HG02973 (cell line): Measurements from ENCODE around the gene INTS2.
"Not testable (repeated sequence)": the region's sequence is repeated elsewhere in the genome, so short reads cannot be mapped to it uniquely, and the experiment has no call there.

ENCODE experiments used
- ATAC-seq: cut with Tn5 transposase; IDR thresholded peaks from one replicate; pipeline ENCODE4 v1.9.1; 2021; ENCODE audit warnings: moderate library complexity; ENCODE audit not compliant: unreplicated experiment

INTS2 gene

DNA sequence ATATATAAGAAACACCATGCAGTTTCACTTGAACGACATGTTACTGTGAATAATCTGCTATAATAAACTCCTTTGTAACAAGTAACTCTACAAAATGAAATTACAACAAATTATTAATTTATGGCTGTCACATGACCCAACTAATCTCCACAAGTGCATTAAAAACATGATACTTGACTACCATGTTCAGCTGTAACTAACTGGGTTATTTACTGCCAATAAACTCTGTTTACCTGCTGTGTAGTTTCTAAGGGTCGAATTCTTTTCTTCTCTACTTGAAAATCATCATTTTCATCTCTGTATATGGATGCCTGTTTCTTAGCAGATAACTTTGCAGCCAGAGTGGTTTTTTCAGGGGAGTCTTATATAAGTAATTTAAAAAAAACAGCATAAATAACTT, 78.9 kb downstream of the INTS2 start:
- no peak for ATAC-seq

DNA sequence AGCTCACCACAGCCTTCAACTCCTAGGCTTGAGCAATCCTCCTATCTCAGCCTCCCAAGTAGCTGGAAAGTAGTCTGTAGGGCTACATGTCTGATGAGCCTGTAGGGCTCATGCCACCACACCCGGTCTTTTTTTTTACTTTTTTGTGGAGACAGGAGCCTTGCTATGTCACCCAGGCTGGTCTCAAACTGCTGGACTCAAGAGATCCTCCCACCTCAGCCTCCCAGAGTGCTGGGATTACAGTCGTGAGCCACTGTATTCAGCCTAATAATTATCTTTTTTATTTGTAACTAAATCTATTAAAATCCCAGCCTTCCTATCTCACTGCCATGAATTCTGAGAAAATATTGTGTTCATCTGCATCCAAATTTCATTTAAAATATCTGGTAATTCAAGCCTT, 79.5 kb downstream of the INTS2 start:
- ATAC-seq: no peak

DNA sequence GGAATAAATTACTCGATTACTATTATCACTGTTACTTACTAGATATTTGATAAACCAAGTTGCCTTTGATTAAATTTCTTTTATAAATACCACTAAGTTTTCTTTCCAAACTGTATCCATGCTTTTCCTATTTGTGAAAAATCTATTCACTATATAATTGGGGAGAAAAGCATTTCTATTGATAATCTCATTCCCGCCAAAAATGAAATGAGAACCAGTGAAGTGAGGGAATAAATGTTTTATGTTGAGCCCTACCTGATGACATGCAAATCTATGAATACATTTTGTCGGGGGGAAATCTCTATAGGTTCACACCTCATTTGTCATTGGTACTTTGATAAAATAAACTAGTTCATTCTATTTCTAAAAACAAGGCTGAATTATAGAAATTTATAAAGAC, 80.1 kb downstream of the INTS2 start:
- no peak for ATAC-seq

DNA sequence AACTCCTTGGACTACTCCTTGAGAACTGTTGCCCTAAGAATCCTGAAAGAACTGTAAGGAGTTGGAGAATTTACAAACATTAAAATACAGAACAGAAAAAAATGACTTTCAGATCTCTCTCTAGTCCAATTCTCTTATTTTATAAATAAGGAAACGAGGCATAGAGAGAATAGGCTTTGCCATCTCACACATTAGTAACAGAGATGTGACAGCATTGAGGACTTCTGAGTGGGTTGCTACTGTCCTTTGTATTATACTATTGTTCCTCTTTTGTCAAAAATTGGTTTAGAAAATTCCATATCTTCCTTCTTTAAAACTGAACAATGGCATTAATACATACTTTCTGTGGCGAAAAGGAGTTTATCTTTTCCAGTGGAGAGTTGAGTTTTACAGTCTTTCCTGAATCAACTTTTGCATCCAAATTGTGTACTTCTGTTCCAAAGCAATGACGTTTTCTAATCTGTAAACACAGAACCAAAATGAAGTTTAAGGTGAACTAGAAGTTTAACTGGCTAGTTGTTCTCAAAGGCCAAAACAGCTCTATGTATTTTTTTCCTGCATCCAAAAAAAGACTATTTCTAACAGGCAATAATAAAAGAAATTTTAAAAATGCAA, 80.9 kb downstream of the INTS2 start:
- ATAC-seq: no peak

DNA sequence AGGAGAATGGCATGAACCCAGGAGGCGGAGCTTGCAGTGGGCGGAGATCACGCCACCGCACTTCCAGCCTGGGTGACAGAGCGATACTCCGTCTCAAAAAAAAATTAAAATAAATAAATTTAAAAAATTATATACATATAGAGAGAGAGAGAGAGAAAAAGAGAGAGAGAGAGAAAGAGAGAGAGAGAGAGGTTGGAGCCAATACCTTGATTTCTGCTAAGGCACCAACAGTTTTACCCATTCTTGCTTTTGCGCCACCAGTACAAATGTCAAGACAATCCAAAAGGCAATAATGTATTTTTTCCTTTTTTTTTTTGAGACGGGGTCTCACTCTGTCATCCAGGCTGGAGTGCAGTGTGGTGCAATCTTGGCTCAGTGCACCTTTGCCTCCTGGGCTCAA, 81.7 kb downstream of the INTS2 start:
- ATAC-seq: no peak

DNA sequence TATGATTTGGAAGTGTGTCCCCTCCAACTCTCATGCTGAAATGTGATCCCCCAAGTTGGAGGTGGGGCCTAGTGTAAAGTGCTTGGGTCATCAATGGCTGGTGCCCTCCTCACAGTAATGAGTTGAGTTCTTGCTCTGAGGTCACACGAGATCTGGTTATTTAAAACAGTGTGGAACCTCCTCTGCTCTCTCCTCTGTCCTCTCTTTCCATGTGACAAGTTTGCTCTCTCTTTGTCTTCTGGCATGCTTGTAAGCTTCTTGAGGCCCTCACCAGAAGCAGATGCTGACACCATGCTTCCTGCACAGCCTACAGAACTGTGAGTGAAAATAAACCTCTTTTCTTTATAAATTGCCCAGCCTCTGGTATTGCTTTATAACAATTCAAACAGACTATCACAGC, 84.3 kb downstream of the INTS2 start:
- no peak for ATAC-seq

DNA sequence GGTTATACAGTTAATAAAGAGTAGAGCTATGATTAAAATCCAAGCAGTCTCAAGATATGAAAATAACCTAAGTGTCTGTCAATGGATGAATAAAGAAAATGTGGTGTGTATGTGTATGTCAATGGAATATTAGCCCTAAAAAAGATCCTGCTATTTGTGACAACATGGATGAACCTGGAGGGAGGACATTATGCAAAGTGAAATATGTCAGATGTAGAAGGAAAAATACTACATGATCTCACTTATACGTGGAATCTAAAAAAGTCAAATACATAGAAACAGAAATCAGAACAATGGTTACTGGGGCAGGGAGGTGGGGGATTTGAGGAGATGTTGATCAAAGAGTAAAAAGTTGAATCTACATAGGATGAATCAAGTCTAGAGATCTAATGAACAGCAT, 84.9 kb downstream of the INTS2 start:
- ATAC-seq: no peak

DNA sequence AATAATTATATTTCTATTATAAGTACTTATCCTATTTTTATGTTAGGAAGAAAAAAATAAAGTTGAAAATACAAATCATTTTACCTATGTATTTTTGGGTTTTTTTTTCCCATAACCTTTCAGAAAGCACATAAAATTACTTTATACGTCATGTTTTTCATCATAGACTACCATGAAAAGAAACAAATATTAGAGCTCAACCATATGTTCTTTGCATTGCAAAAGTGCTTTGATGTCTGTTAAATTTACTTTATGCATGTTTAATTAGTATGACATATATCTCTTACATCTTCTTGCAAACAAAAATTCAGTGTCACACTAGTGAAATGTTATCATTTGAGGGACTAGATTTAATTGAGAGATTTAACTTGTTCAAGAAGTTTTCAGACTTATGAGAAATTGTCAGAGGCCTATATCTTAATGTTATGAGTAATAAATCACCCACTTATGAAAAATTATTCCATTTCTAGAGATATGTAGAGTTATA, 88.4 kb downstream of the INTS2 start:
- no peak for ATAC-seq

DNA sequence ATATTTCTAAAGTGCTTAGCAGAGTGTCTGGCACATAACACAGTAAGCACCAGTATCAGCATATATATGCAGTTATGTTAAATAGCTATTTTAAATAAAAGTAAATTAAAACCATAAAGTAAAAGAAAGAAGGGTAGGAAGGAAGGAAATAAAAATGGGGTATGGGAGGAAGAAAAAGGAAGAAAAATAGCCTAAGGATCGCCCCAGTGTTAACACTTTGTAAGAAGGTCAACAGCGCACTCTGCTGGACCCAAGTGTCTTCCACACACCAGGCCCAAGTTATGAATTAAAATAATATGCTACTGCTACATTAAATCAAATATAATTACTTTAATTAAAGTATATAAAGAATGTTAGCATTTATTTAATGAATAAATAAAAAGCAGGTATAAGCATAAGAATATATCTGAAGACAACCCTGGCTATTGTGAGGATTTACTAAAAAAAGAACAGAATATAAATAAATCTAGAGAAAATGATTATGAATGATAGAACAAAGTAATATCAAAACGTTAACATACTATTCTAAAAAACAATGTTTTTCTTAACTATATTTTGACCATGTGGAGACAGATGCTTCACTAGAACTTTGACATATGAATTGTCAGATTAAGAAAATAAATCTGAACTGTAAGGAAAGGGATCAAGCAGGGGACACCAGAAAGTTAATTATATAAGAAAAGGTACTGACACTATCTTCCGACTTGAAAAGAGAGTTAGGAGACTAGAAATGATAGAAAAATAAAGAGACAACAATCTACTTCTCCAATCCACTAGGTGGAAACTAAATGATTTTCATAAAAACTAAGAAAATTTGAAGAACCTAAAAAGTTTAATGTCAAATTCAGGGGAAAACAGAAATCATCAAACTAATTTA, 90.4 kb downstream of the INTS2 start:
- ATAC-seq: peak; percentile 54

DNA sequence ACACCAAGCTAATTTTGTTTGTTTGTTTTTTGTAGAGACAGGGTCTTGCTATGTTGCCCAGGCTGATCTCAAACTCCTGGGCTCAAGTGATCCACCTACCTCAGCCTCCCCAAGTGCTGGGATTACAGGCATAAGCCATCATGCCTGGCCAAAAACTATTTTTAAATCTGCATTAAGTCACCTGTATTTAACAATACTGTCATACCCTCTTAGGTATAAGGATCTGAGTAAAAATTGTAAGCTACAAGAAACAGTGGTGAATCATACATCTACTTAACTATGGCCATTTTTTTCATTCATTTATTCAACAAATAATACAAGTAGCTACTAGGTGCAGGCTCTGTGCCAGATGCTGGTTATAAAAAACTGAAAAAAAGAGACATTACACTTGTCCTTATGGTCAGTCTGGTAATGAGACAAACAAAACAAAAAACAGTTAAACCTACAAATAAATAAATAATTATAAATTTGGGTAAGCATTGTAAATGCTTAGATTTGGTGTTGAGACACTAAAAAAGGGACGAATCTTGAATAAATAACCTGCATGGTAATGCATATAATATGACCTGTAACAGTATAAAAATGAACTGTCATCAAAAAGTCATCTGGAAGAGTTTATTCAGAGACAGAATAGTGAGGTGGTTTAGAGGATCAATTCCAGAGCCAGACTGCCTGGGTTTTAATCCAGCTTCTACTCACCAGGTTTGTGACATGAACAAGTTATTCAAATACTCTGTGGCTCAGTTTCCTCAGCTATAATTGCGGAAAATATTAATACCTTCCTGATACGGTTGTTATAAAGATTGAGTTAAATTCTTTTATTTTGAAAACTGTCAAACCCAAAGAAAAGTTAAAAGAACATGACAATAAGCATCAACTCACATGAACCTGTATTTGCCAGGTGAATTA, 91.3 kb downstream of the INTS2 start:
- ATAC-seq: no peak

DNA sequence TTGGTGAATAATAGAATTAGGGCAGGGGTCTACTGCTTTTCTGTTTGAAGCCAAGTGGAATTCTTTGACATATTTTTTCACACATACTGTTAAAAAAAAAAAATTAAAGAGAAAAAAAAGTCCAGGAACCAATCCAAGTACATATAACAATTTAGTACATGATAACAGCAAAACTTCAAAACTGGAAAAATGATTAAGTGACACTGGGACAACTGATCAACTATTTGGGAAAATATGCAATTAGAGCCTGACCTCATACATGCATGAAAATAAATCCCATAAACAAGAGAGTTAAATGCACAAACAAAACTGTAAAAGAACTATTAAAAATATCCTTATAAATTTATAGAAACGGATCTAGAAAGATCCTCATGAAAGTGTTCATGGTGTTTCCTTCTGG, 92.2 kb downstream of the INTS2 start:
- no peak for ATAC-seq

DNA sequence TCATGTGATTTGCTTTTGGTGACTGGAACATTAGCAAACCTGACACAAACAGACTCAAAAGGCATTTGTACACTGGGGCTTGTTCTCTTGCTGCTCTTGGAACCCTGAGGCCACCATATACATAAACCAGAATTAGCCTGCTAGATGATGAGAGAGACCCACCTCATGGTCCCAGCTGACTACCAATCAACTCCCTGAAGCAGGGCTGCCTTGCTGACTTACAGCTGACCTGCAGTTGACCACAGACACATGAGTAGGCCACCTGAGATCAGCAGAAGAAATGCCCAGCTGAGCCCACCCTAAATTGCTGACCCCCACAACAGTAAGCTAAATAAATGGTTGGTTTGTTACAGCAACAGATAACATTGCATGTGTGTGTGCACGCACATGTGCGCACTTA, 93.2 kb downstream of the INTS2 start:
- ATAC-seq: no peak

DNA sequence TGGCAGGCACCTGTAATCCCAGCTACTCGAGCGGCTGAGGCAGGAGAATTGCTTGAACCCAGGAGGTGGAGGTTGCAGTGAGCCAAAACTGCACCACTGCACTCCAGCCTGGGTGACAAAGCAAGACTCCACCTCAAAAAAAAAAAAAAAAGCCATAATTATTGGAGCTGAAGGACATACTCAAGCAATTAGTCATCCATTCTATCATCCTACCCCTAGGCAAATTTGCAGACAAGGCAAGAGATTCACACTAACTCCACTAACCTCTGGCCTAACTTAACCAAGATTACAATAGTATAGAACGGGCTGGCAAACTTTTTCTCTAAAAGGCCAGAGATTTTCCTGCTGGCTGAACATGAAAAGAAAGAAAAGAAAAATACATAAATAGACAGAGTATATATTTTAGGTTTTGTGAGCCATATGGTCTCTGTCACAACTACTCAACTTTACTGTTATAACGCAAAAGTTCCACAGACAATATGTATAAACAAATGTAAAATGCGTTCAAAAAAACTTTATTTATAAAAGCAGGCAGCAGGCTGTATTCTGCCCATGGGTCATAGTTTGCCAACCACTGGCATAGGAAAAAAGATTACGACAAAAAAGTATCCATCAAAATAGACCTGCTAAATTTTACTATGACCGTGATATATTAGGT, 94.1 kb downstream of the INTS2 start:
- ATAC-seq: no peak

DNA sequence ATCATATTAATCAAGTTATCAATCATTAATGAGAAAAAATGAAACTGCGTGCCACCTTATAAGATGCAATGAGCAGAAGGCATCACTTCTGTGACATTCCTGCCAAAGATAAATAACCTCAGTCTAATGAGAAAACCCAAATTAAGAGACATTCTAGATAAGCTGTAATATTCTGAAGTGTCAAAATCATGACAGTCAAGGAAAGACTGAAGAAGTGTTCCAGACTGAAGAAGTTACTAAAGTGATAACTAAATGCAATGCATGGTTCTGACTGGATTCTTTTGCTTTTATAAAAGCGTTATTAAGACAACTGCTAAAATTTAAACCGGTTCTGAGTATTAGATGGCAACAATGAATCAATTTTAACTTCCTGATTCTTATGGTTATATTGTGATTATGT, 95.3 kb downstream of the INTS2 start:
- no peak for ATAC-seq

DNA sequence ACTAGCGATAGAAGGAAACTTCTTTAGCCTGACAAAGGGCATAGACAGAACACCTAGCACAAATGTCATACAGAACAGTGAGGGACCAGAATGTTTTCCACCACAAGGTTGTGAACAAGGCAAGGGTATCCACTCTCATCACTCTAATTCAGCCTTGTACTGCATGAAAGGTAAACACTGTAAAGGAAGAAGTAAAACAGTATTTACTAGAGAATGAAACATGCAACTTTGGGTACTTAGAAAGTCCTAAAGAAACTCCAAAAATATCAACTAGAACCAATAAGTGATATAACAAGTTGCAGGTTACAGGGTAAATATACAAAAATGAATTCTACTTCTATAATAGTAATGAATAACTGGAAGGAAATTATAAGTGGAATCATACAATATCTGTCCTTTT, 96.7 kb downstream of the INTS2 start:
- ATAC-seq: no peak

DNA sequence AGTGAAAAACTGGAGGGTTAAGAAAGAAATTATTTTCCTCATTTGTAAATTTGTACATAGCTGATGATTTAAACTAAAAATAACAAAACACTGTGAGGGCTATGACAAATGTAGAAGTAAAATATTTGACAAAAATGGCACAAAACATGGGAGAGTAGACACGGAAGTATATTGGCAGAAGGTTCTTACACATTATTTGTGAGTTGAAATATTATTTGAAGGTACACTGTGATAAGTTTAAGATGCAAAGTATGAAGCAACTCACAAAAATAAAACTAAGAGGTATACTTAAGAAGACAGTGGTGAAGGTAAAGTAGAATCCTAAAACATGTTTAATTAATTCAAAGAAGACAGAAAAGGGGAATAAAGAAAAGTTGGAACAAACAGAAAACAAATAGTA, 99.1 kb downstream of the INTS2 start:
- ATAC-seq: no peak

DNA sequence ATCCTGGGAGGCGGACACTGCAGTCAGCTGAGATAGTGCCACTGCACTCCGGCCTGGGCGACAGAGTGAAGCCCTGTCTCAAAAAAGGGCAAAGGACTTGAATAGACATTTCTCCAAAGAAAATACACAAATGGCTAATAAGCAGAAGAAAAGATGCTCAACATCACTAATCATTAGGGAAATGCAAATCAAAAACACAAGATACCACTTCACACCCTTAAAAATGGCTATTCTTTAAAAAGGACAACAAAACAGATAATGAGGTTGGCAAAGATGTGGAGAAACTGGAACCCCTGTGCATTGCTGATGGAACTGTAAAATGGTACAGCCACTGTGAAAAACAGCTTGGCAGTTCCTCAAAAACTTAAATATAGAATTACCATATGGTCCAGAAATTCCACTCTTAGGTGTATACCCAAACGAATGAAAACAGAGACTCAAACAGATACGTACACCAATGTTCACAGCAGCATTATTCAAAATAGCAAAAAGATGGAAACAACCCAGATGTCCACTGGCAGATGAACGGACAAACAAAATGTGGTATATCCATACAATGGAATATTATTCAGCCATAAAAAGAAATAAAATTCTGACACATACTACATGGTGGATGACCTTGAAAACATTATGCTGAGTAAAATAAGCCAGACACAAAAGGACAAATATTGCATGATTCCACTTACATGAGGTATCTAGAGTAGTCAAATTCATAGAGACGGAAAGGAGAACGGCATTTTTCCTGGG, 100.0 kb downstream of the INTS2 start:
- ATAC-seq: no peak

DNA sequence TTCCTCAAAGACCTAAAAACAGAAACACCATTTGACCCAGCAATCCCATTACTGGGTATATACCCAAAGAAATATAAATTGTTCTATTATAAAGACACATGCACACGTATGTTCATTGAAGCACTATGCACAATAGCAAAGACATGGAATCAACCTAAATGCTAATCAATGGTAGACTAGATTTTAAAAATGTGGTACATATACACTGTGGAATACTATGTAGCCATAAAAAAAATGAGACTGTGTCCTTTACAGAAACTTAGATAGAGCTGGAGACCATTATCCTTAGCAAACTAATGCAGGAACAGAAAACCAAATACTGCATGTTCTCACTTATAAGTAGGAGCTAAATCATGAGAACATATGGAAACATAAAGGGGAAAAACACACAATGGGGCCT, 100.9 kb downstream of the INTS2 start:
- not testable (repeated sequence) for ATAC-seq

DNA sequence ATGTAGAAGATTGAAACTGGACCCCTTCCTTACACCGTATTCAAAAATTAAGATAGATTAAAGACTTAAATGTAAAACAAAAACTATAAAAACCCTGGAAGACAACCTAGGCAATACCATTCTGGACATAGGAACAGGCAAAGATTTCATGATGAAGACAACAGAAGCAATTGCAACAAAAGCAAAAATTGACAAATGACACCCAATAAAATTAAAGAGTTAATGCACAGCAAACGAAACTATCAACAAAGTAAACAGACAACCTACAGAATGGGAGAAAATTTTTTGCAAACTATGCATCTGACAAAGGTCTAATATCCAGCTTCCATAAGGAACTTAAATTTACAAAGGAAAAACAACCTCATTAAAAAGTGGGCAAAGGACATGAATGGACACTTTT, 101.6 kb downstream of the INTS2 start:
- not testable (repeated sequence) for ATAC-seq

DNA sequence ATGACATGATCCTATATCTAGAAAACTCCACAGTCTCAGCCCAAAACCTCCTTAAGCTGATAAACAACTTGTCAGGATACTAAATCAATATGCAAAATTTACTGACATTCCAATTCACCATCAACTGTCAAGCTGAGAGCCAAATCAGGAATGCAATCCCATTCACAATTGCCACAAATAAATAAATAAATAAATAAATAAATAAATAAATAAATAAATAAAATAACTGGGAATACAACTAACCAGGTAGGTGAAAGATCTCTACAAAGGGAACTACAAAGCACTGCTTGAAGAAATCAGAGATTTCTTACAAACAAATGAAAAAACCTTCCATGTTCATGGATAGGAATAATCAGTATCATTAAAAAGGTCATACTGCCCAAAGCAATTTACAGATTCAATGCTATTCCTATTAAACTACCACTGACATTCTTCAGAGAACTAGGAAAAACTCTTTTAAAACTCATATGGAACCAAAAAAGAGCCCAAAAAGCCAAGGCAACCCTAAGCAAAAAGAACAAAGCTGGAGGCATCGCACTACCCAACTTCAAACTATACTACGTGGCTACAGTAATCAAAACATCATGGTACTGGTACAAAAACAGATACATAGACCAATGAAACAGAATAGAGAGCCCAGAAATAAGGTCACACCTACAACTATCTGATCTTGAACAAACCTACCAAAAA, 102.2 kb downstream of the INTS2 start:
- no peak for ATAC-seq
